RCC 7860 (cell line): ENCODE measurements around the gene EMCN.

Experiments used
- DNase-seq: peaks from one replicate; pipeline ENCODE4 v3.0.0-alpha.2; 2015; ENCODE audit warnings: low spot score
- FAIRE-seq: peaks from 2 replicates; lab custom pipeline; 2012; peaks lifted over from hg19 to GRCh38; lab: Jason Lieb, UNC

The EMCN gene

DNA sequence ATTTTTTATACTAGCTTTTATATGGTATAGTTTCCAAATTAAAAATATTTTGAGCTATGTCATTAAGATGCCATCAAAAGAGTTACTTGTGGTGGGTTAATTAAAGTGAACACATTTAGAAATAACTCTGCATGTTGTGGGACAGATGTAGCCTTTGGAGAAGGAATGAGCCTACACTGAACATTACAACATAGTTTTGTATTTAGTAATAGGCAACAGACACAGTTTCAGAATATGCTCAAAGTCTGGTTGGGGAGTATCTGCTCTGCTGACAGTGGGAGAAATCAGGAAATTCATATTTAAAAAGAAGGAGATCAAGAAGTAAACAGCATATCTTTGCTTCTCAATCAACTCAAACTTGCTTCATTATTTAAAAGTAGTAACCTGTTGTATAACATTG is 23.7 kb downstream of the EMCN start:
- DNase-seq (no peak), FAIRE-seq (no peak)

DNA sequence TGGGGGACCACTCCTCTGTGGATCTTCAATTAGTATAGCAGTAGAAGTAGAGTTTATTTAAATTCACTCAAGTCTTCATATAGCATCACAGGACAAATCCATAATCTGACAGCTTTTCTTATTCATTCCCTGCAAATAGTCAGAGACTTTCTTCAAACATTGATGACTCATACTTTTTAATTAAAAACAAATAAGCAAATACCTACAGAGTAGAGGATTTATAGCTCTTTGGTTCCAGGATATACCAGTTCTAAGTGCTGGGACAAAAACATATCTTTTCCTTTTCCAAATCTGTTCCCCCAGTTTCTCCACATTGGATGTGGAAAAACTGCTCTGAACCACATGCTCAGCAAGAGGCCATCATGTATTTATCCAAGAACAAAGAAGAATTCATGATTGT is 24.1 kb downstream of the EMCN start:
- no peak for FAIRE-seq
- DNase-seq, result no peak

DNA sequence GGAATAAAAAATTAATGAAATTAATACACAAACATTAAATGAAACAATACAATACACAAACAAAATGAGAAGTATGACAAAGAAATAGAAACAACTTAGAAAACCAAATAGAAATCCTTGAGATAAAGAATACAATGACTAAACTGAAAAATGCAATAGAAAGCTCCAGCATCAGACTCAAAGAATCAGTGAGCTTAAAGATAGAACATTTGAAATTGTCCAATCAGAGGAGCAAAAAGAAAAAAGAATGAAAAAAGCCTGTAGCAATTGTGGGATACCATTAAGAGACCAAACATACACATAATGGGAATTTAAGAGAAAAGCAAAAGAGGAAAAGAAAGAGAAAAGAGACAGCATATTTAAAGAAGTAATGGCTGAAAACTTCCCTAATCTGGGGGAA is 25.7 kb downstream of the EMCN start:
- DNase-seq (no peak), FAIRE-seq (no peak)

DNA sequence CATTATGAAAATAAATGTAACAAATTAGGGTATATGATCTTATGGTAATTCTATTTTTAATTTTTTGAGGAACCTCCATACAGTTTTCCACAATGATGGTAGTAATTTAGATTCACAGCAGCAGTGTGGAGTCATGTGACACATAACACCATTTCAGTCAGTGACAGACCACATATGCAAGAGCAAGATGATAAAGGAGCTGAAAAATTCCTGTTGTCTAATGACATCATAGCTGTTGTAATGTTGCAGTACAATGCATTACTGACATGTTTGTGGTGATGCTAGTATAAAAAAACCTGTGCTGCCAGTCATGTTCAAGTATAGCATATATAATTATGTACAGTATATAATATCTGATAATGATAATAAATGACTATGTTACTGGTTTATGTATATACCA is 28.5 kb downstream of the EMCN start:
- FAIRE-seq (no peak), DNase-seq (no peak)

DNA sequence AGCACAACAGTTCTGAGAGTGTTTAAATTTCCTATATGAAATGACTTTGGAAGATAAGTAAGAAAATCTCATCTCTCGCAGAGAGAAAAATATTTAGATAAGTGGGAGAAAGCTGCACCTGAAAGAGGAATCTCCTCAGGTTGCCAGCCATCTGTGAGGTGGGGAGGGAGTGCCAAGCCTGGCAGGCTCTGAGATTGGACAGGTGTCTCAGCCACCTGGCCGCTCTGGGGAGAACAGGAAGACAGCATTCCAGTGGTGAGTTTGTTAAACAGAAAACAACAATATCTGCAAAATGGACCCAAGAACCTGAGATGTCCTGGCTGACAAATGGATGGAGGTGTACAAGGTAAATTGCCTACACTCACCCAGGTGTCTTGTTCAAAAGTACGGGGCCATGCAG is 31.3 kb downstream of the EMCN start:
- FAIRE-seq, result no peak
- DNase-seq, result no peak

DNA sequence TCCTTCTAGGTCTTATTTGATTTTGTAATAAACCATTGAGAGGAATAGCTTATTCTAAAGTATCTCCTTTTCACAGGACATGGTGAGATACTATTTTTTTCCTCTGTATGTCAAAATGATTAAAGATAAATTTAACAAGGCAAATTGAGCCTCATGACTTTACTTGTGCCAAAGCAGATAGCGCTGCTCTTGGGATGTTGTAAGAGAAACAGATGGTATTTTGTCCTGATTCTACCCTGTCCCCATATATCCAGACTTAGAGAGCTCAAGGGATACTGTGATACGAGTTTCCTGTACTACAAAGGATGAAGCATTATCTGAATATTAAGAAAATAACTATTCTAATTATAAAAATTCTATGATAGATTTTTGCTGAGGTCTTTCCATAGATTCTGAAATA is 34.0 kb downstream of the EMCN start:
- FAIRE-seq (no peak), DNase-seq (no peak)

DNA sequence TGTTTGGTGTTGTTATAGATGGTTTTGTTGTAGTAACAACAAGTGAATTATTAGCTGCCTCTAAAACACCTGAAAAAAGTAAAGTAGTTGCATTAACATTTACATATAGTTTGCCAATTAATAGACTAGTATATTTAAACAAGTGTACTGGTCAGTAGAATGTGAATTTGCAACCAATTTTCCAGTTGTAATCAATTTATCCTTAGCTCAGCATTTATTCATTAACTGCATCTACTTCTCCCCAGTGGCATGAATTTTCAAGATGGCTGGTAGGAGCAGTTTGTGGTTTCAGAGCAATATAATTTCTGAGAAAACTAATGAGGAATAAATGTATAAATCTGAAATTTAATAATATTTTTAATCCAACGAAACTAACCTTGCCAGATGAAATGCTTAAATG is 37.9 kb downstream of the EMCN start:
- DNase-seq, result no peak
- no peak for FAIRE-seq

DNA sequence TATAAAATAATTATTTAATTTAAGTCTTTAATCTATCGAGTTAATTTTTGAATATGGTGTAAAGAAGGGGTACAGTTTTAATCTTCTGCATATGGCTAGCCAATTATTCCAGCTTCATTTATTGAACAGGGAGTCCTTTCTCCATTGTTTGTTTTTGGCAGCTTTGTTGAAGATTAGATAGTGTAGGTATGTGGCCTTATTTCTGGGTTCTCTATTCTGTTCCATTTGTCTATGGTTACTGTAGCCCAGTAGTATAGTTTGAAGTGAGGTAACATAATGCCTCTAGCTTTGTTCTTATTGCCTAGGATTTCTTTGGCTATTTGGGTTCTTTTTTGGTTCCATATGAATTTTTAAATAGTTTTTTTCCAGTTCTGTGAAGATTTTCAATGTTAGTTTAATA is 48.3 kb downstream of the EMCN start:
- no peak for DNase-seq
- no peak for FAIRE-seq

DNA sequence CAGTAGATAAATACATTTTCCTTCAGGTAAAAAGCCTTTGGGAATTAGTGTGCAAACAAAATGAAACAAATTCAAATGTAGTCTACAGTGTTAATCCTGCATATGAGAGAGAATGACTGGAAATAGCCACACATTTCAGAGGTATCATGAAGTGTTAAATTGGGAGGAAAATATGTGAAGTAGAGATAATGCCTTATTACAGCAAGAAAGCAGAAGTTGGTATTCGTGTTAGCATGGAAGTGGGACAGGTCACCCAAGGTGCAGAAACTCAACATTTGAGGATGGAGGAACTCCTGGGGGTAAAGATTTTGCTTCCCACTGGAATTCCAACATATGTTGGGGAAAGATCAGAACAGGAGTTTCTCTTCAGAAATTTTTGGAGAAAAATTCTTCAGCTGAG is 51.3 kb downstream of the EMCN start:
- no peak for DNase-seq
- no peak for FAIRE-seq

DNA sequence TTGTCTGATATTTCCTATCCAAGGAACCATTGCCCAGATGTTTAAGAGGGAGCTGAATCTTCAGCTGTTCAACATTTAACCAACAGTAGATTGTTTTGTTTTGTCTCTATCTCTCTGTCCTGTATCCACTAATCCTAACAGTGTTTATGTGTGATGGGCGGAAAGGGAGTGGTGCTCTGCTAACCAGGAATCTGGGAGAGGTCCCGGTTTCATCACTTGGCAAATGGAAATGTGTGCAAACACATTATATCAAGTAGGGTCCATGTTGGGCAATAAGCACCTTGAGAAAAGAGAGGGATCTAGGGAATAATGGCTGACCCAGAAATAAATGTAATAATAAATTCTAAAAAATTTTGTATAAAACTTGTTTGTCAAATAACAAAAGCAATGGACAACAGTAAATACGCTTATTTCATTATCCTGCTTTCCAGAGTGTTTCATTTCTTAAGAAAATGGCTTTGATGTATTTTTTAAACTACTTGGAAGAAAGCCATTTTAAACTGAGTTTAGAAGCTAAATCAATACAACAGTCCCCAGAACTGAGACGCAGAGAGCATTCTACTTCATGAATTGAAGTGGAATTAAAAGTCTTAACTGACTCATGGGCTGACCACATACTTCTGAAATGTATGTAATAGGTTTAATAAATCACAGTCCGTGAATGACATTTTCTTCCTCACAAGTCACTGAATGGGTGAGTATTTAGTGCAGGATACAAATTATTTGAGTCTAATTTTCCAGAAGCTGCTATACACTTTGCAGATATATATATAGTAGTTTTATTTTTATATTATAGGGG is 55.8 kb downstream of the EMCN start:
- FAIRE-seq (peak; percentile 85), DNase-seq (peak; percentile 60)

DNA sequence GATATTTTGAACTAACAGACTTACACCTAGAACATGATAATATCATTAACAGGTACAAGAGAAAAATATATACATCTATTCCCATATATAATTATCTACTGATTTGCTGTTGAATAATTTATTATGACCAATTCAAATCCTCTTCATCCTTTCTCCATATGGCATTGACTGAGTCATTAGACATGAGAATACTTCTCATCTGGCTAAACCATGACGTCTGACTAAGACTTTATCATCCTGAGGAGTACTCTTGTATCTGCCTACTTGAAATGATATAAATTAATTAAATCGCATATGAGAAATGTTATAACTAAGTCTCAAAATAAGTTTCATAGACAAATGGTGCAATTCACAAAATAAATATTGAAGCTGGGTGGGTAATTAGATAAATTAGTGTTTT is 67.4 kb downstream of the EMCN start:
- FAIRE-seq, result no peak
- no peak for DNase-seq

DNA sequence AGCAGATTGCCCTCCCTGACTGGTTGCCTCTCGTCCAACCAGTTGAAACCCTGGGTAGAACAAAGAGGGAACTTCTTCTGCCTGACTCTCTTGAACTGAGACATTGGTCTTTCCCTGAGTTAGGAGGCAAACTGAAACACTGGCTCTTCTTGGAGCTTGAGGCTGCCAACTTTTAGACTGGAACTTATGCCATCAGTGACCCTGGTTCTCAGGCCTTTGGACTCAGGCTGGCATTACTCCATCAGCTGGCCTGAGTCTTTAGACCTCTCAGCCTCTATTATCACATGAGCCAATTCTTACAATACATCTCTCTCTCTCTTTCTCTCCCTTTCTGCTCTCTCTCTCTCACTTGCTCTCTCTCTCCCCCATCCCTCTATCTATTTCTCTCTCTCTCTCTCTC is 86.4 kb downstream of the EMCN start:
- FAIRE-seq (no peak), DNase-seq (no peak)

DNA sequence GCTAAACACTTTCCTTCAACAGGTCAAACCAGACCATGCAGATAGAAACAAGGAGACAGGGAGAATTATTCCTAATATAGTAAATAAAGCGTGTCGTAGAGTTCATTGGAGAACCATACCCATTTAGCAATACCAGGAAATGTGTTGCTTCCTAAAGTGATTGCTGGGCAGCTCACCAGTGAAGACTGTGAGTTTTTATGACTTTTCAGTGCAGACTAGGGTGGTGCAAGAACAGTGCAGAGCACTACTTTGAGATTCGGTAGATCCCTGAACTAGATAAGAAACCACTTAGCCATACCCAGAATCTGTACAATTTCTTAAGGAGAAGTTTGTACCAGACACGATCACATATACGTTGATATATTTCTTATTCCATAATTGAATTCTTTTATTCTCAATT is 87.4 kb downstream of the EMCN start:
- DNase-seq (no peak), FAIRE-seq (no peak)

DNA sequence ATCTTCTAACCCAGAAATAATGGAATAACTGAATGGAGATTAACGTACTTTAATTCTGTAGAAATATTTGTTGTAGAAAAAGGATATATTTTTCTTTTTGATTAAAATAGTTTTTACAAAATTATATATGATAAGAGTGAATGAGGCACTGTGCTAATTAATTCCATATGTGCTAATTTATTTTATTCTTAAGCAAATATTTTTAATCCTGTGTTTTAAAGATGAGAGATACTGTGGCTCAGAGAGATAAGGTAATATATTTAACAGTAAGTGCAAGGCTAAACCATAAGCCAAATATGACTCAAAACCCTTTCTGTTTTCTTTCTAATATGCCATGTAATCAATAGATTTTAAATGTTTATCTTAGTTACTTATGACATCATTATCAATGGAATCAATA is 88.2 kb downstream of the EMCN start:
- FAIRE-seq, result no peak
- DNase-seq, result no peak

DNA sequence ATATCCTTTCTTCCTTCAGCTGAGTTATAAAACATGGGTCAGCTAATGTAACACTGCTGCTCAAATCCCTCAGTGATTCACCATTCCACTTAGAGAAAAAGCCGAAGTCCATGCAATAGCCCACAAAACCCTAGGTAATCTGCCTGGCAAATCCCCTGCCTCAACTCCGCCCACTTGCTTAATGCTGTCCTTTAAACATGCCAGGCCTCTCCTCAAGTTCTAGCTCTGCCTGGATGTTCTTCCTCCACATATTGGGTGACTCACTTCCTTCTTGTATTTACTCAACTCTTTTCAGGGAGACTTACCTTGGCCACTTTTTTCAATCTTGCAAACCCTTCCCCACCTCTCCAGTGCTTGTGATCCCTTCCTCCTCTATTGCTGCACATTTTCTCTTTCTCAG is 89.8 kb downstream of the EMCN start:
- FAIRE-seq, result peak; percentile 54
- DNase-seq, result peak; percentile 76

DNA sequence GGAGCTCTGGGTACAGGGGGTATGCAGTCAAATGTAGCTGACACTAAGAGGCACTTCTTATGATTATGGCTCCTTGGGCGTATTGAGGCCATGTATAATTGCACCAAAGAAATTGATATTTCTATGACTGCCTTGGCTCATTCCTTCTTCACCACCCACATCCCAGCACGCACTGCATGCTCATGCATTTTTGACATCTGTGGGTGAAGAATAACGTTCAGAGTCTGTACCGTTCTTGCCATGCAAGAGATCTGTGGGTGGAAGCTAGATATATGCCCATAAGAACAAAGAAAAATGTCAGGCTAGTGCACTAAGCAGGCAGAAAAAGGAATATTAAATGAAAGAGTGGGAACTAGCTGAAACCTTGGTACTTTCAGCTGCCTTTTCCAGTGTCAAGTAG is 93.4 kb downstream of the EMCN start:
- DNase-seq, result no peak
- no peak for FAIRE-seq

DNA sequence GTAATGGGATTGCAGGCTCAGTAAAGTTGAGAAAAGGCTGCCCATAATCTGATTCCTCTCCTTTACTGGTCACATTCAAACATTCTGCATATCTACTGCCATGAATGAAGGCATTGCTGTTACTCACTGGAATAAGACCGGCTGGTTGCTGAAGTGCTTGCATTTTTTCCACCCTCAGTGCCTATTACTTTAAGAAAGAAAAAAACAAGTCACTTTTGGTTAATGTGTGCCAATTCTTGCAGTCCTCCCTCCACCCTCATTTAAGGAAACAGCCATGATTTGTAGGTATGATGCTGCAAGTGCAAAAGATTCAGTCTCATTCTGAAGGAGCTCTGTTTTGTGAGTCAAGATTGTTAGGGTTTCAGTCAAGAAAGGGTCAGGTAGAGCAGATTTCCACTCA is 94.9 kb downstream of the EMCN start:
- DNase-seq (no peak), FAIRE-seq (no peak)

DNA sequence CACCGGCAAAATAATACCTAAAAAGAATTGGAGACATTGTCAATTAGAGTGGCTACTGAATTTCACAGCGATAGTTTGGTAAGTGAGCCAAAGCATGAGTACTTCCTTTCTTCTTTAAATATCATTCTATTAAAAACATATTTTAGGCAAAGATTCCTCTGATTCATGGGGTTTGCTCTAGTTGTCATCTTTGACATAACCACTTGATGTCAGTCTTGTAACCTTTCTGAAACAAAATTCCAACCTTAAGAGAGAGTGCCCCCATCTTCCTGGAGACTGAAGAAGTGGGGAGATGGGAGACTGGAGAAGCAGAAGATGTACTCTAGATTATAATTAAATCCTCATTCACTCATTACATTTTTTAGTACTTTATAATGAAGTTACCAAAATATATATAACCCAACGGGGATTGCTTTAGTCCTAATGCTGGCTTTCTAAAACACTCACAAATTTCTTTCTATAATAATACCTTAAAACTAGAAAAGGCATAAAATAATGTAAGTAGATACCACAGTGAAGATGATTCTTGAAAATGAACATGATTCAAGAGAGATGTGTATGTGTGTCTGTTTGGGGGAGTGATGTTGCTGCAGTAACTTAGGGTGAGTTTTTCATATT is 96.4 kb downstream of the EMCN start:
- DNase-seq (peak; percentile 6), FAIRE-seq (no peak)

DNA sequence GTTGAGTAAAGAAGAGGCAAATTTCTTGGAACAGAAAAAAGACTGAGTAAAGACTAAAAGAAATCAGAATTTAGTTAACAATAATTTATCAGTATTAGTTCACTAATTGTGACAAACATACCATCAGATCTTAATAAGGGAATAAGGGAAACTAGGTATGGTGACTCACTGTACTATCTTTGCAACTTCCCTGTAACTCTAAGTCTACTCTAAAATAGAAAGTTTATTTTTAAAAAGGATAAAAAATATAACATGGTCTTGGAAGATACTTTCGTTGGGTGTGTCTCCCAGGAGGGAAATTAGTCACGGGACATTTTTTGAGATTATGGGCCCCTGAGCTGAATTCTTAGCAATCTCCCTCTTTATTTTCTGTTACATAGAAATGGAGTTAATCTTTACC is 97.3 kb downstream of the EMCN start:
- no peak for DNase-seq

DNA sequence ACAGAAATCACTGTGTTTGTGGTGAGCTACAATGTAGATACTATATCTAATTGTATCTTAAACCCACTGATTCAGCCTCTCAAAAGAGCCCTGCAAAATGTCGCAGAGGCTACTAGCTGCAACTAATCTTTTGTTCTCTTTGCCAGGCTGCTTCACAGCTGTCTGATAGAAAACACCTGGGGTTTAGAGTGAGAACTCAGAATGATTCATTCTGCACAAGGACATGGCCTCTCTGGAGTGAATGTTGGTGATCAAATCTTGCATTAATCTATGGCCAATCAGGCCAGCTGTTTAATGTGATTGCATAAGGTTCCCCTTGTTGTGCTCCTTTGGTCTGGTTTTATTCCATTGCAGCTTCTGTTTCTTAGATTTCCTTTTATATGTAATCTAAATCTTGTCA is 100.3 kb downstream of the EMCN start:
- no peak for DNase-seq
- no peak for FAIRE-seq

More for the DNA sequence above, 97.3 kb downstream of the EMCN start:
- FAIRE-seq, result no peak

DNA sequence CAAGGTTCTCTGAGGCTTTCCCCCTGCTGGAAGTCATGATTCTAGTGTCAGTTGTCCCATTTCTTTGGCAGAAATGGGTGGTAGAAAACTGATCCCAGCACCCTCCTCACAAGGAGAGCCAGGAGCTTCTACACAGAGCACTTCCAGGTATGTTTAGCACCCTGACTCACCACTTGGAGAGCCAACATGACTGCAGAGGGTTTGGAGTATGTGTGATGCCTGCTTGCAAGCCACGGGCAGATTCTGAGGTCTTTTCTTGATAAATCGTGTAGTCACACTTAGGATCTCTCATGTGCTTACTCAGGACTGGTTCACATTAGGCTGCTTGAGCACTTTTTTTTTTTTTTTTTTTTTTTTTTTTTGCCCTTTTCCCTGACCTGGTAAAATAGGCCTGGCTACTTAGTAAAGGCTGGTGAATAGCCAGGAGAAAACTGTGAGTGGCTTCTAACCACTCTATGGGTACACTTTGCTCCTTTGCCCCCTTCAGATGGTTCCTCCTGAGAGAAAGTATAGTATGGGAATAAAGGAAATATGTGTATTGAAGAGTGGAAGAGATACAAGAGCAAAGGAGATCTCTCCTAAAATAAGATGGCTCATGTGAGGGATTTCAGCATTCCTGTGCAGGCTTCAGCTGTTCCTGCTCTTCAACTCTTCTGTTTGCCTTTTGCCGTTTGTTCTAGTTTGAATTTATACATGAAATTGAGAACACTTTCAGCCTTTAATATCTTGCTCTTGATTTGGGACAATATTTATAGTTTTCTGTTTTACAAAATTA is 103.6 kb downstream of the EMCN start:
- no peak for FAIRE-seq
- no peak for DNase-seq

DNA sequence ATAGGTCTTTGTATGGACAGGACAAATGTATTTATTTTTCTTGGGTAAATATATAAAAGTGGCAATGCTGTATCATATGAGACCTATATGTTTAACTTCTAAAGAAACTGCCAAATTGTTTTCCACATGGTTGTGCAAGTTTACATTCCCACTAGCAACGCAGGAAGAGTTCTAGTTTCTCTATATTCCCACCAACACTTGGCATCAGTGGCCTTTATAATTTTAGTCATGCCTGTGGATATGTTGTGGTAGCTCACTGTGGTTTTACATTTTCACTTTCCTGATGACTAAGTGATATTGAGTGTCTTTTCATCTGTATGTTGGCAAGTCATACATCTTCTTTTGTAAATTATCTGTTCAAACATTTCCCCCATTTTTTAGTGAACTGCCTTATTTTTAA is 126.0 kb downstream of the EMCN start:
- DNase-seq (peak; percentile 67), FAIRE-seq (peak; percentile 89)
